Stimulated activated CD4-positive, alpha-beta T cell treated with anti-CD3 and anti-CD28 coated beads, Interleukin-2, amount 100 ng/mL, for 4 hours (primary cell): Measurements from ENCODE around the gene BRD9.
A peak's percentile ranks its signal among the peaks of the same experiment; 100 is the strongest.
"Not testable (repeated sequence)": the region's sequence is repeated elsewhere in the genome, so short reads cannot be mapped to it uniquely, and the experiment has no call there.

Experiments
- DNase-seq: peaks from one replicate; pipeline ENCODE4 v3.0.0-alpha.2; 2020; ENCODE audit warnings: low read depth

The BRD9 gene

GRCh38 chr5:892394-893136, at the start of gene BRD9, which contains the start of gene TRIP13:
TSS of gene BRD9 (minus strand) at chr5:892801. CDS start at chr5:892657, 144 bp downstream.
TSS of gene TRIP13 (plus strand) at chr5:892884. CDS start at chr5:892999, 115 bp downstream.
- DNase-seq: peak; percentile 78

DNA sequence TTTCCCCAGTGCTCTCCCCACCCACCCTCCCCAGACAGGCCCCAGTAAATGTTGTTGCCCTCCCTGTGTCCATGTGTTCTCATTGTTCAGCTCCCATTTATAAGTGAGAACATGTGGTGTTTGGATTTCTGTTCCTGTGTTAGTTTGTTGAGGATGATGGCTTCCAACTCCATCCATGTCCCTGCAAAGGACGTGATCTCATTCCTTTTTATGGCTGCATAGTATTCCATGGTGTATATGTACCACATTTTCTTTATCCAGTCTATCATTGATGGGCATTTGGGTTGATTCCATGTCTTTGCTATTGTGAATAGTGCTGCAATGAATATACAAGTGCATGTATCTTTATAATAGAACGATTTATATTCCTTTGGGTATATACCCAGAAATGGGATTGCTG, 48.1 kb upstream of the BRD9 start:
- not testable (repeated sequence) for DNase-seq

DNA sequence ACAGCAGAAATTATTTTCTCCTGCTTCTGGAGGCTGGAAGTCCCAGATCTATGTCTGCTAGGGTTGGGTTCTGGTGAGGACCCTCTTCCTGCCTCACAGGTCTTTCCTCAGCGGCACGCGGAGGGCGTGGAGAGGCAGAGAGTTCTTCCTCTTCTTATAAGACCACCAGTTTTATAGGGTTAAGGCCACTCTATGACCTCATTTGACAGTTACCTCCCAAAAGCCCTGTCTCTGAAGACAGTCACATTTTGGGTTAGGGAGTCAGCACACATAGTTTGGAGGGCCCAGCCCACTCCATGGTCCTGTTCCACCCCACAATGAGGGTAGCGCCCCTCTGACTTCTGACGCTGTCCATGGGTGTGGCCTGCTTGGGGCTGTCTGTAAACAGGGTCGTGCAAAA, 46.8 kb upstream of the BRD9 start:
- no peak for DNase-seq

DNA sequence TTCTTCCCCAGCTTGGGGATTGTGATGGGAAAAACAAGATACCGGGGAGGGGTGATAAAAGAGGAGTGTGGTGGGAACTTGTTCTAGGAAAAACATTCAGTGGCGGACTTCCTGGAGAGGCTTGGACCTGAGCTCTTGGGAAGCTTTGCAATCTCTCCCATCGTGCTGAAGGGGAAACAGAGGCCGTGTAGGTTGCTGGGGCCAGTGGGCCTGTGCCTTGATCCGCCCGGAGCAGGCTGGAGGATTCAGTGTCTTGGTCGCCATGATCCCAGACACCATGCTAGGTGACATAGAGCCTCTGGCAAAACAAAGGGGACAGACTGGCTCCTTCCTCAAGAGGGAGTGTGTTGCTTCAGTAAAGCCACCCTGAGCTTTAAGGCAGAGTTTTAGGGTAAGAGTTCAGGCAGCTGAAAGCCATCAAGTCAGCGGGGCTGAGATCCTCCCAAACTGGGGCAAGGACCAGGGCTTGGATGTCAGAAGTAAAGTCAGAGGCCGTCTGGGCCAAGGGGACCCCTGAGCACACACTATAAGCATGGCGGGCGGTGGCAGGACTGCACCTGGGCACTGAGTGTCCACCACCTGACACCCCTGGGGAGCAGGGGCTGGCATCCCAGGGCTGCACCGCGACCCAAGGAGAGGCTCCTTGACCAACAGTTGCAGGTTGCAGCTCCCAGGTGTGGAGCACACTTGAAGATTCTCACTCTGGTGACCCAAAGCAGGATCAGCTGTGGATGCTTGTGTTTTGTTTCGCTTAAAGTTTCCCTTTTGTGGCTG, 44.7 kb upstream of the BRD9 start:
- no peak for DNase-seq

GRCh38 chr5:936149-937144, 43.8 kb upstream of the BRD9 start:
- no peak for DNase-seq

DNA sequence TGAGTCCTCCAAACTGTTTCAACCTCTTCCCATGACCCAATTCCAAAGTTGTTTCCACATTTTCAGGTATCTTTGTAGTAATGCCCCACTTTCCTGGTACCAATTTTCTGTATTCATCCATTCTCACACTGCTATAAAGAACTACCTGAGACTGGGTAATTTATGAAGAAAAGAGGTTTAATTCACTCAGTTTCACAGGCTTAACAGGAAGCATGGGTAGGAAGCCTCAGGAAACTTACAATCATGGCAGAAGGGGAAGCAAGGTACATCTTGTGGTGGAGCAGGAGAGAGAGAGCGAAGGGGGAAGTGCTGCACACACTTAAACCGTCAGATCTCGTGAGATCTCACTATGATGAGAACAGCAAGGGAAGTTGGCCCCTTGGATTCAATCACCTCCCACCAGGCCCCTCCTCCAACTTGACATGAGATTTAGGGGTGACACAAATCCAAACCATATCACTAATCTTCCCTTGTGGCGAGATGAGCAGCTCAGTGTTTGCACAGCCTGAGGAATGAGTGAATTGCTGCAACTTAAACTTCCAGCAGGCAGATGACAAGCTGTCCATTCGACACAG, 43.0 kb upstream of the BRD9 start:
- no peak for DNase-seq

DNA sequence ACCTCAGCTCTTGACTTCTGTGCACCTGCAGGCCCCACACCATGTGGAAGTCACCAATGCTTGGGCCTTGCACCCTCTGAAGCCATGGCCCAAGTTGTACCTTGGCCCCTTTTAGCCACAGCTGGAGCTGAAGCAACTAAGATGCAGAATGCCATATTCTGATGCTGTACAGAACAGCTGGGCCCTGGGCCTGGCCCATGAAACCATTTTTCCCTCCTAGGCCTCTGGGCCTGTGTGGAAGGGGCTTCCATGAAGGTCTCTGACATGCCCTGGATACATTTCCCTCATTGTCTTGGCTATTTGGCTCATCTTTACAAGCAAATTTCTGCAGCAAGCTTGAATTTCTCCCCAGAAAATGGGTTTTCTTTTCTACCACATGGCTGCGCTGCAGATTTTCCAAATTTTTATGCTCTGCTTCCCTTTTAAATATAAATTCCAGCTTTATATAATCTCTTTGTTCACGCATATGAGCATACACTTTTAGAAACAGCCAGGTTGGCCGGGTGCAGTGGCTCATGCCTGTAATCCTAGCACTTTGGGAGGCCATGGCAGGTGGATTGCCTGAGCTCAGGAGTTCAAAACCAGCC, 41.9 kb upstream of the BRD9 start:
- not testable (repeated sequence) for DNase-seq

GRCh38 chr5:933951-934350, 41.4 kb upstream of the BRD9 start:
- DNase-seq: not testable (repeated sequence)

DNA sequence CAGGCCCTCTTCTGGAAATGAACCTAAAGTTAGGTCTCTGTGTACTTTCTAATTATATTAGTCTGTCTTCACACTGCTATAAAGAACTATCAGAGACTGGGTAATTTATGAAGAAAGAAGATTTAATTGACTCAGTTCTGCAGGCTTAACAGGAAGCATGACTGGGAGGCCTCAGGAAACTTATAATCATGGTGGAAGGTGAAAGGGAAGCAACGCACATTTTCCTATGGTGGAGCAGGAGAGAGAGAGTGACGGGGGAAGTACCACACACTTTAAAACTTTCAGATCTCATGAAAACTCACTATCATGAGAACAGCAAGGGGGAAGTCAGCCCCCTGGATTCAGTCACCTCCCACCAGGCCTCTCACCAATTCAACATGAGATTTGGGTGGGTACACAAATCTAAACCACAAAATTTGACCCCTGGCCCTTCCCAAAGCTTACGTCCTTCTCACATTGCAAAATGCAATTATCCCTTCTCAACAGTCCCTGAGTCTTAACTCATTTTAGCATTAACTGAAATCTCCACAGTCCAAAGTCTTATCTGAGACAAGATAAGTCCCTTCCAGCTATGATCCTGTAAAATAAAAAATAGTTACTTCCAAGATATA, 40.8 kb upstream of the BRD9 start:
- no peak for DNase-seq

- no peak for DNase-seq
These were observed 40.1 kb upstream of the BRD9 start for GRCh38 chr5:932628-933250.

GRCh38 chr5:932151-932627, 39.6 kb upstream of the BRD9 start:
- no peak for DNase-seq

GRCh38 chr5:931570-932145, 39.1 kb upstream of the BRD9 start:
- no peak for DNase-seq

DNA sequence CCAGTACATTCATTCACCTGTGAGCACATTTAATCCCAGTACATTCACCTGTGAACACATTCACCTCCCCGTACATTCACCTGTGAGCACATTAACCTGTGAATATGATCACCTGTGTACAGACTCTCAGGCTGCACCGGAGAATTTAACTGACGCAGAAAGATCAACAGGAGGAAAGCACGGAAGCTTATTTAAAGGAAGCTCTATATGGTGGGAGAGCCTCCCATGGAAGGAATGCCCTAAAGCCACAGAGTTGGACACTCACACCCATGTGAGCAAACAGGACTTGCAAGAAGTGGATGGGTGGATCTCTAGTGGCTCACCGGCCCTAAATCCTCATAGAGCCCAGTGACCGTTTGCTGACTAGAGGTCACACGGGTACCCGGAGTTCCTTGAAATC, 38.3 kb upstream of the BRD9 start:
- no peak for DNase-seq

DNA sequence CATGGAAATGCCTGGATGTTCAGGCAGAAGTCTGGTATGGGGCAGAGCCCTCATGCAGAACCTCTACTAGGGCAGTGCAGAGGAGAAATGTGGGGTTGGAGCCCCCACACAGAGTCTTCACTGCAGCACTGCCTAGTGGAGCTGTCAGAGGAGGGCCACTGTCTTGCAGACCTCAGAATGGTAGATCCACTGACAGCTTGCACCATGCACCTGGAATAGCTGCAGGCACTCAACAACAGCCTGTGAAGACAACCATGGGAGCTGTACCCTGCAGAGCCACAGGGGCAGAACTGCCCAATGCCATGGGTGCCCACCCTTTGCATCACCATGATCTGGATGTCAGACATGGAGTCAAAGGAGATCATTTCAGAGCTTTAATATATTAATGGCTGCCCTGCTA, 37.0 kb upstream of the BRD9 start:
- no peak for DNase-seq

DNA sequence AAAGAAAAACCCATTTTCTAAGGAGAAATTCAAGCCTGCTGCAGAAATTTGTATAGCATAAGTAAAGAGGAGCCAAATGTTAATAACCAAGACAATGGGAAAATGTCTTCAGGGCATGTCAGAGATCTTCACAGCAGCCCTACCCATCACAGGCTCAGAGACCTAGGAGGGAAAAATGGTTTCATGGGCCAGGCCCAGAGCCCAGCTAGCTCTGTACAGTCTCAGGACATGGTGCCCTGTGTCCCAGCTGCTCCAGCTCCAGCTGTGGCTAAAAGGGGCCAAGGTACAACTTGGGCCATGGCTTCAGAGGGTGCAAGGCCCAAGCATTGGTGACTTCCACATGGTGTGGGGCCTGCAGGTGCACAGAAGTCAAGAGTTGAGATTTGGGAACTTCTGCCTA, 36.6 kb upstream of the BRD9 start:
- not testable (repeated sequence) for DNase-seq

DNA sequence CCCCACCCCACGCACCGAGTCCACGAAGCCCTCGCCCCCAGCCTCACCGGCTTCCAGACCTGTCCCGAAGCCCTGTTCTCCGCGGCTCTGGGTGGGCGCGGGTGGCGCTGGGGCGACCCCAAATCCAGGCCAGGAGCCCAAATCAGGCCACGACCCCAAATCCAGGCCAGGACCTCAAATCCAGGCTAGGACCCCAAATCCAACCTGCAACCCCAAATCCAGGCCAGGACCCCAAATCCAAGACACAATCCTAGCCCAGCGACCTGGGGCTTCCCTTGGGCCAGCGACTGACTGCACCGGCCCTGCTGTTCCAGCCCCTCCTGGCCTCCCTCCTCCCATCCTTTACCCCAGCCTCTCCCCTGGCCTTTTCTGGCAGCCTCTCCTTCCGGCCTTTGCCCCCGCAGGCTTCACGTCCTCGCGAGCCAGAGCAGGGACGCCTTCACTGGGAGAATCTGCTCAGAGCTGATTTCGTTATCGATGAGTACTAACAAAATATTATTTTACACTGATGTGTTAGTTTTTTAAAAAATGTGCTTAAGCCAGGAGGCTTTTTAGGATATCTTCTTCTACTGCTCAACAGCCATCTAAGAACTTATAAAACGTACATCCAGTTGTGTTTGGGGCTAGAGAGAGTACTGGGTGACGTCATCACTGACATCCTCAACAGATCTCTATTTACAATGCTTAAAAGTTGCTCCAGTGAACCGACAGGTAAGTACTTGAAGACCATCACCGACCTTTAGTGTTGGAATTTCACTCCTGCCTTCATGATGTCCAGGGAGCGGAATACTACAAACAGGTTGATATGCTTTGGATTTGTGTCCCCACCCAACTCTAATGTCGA, 34.8 kb upstream of the BRD9 start:
- no peak for DNase-seq

- no peak for DNase-seq
These were observed 34.0 kb upstream of the BRD9 start for GRCh38 chr5:926417-927171.

- DNase-seq: peak; percentile 58
These were observed 30.8 kb upstream of the BRD9 start for GRCh38 chr5:923281-923873.
